SH-SY5Y (cell line): ENCODE measurements around the gene LSM7.

Experiments
- GATA2 ChIP-seq: IDR thresholded peaks from 2 replicates; pipeline ENCODE4 v1.6.1; 2011; ENCODE audit warnings: mild to moderate bottlenecking, low read depth, low read length
- GATA3 ChIP-seq: IDR thresholded peaks from 2 replicates; pipeline ENCODE4 v1.6.1; 2011; ENCODE audit warnings: low read depth, mild to moderate bottlenecking, low read length, moderate library complexity

The LSM7 gene

GRCh38 chr19:2359992-2360685 is 31.8 kb upstream of the LSM7 start, which contains the start of gene TMPRSS9:
TMPRSS9 (plus strand) TSS chr19:2360265; CDS start chr19:2389786, 29,521 bp downstream.
- TF ChIP-seq GATA3, result no peak
- TF ChIP-seq GATA2, result no peak

- TF ChIP-seq GATA3 (no peak), GATA2 (no peak)
Measured at GRCh38 chr19:2358548-2359173, 30.3 kb upstream of the LSM7 start.

GRCh38 chr19:2357279-2358206 is 29.2 kb upstream of the LSM7 start:
- TF ChIP-seq GATA2, result no peak
- TF ChIP-seq GATA3, result no peak

GRCh38 chr19:2356036-2356646 is 27.8 kb upstream of the LSM7 start:
- no peak for TF ChIP-seq GATA2
- TF ChIP-seq GATA3, result no peak

- no peak for TF ChIP-seq GATA3
- no peak for TF ChIP-seq GATA2
Measured at GRCh38 chr19:2355168-2356035, 27.0 kb upstream of the LSM7 start.

GRCh38 chr19:2354670-2355069 is 26.3 kb upstream of the LSM7 start:
- TF ChIP-seq GATA2 (no peak), GATA3 (no peak)

GRCh38 chr19:2353887-2354592 is 25.7 kb upstream of the LSM7 start:
- TF ChIP-seq GATA2 (no peak), GATA3 (no peak)

GRCh38 chr19:2353159-2353886 is 24.9 kb upstream of the LSM7 start:
- TF ChIP-seq GATA3 (no peak), GATA2 (no peak)

GRCh38 chr19:2352121-2352520 is 23.7 kb upstream of the LSM7 start:
- no peak for TF ChIP-seq GATA3
- TF ChIP-seq GATA2, result no peak

GRCh38 chr19:2351591-2351990 is 23.2 kb upstream of the LSM7 start:
- TF ChIP-seq GATA2 (no peak), GATA3 (no peak)

- TF ChIP-seq GATA2, result no peak
- no peak for TF ChIP-seq GATA3
Measured at GRCh38 chr19:2350656-2351055, 22.3 kb upstream of the LSM7 start.
